Measurements from ENCODE around the gene PVR.
"Not testable (repeated sequence)": the region's sequence is repeated elsewhere in the genome, so short reads cannot be mapped to it uniquely, and the experiment has no call there.

PVR gene

GRCh38 chr19:44673510-44673909 lies 29.8 kb downstream of the PVR start:
- no peak for DNase-seq (ENCODE audit: low read depth)

GRCh38 chr19:44675521-44675920 lies 31.8 kb downstream of the PVR start:
- no peak for DNase-seq (ENCODE audit: low read depth)

GRCh38 chr19:44677019-44677811 lies 33.5 kb downstream of the PVR start:
- DNase-seq (ENCODE audit: low read depth) = no peak

- DNase-seq (ENCODE audit: low read depth) = no peak
These were observed 36.8 kb downstream of the PVR start for GRCh38 chr19:44680536-44680935.

GRCh38 chr19:44681992-44682790 lies 38.5 kb downstream of the PVR start:
- no peak for DNase-seq (ENCODE audit: low read depth)

- no peak for DNase-seq (ENCODE audit: low read depth)
These were observed 39.1 kb downstream of the PVR start for GRCh38 chr19:44682807-44683206.

GRCh38 chr19:44683434-44684210 lies 39.9 kb downstream of the PVR start:
- DNase-seq (ENCODE audit: low read depth) = no peak

GRCh38 chr19:44684396-44684795 lies 40.7 kb downstream of the PVR start:
- DNase-seq (ENCODE audit: low read depth) = not testable (repeated sequence)

GRCh38 chr19:44684892-44685863 lies 41.5 kb downstream of the PVR start:
- DNase-seq (ENCODE audit: low read depth) = no peak

- DNase-seq (ENCODE audit: low read depth) = no peak
These were observed 42.2 kb downstream of the PVR start for GRCh38 chr19:44685877-44686276.

GRCh38 chr19:44686896-44687295 lies 43.2 kb downstream of the PVR start:
- no peak for DNase-seq (ENCODE audit: low read depth)

GRCh38 chr19:44687888-44688287 lies 44.2 kb downstream of the PVR start:
- DNase-seq (ENCODE audit: low read depth) = no peak

- DNase-seq (ENCODE audit: low read depth) = peak; percentile 84
These were observed 45.8 kb downstream of the PVR start for GRCh38 chr19:44689290-44690130.

GRCh38 chr19:44690131-44690440 lies 46.4 kb downstream of the PVR start:
- DNase-seq (ENCODE audit: low read depth) = no peak

GRCh38 chr19:44692379-44692721 lies 48.6 kb downstream of the PVR start:
- DNase-seq (ENCODE audit: low read depth) = no peak

- DNase-seq (ENCODE audit: low read depth) = no peak
These were observed 50.5 kb downstream of the PVR start for GRCh38 chr19:44694184-44694579.

GRCh38 chr19:44696939-44697669 lies 53.4 kb downstream of the PVR start:
- DNase-seq (ENCODE audit: low read depth) = no peak

- no peak for DNase-seq (ENCODE audit: low read depth)
These were observed 53.9 kb downstream of the PVR start for GRCh38 chr19:44697670-44698034.

- no peak for DNase-seq (ENCODE audit: low read depth)
These were observed 54.9 kb downstream of the PVR start, which contains the start of gene CEACAM16 for GRCh38 chr19:44698492-44699201. TSS of gene CEACAM16 (plus strand) at chr19:44699151. CDS start at chr19:44701457, 2,306 bp downstream.
